Cardiac atrium fibroblast (primary cell): Measurements from ENCODE around the gene ORMDL3. TPM values are rescaled to one million over a fixed set of nuclear protein-coding genes. Genes with fewer than 3 reads are reported as not detected.

Source experiments
- total RNA-seq: library from RNA; depleted of rRNA; stranded (reverse); fragments of >200 nt; gene quantifications from 2 replicates; pipeline ENCODE4 v1.2.3, GENCODE V29; 2015

Gene ORMDL3
- total RNA-seq, result 35.7 and 42.6 TPM in 2 replicates

GRCh38 chr17:39927101-39927928 lies at the start of gene ORMDL3, which contains the start of gene LRRC3C:
Gene ORMDL3 (minus strand): TSS chr17:39927601. CDS start chr17:39924203, 3,398 bp downstream.
Gene LRRC3C (plus strand): TSS chr17:39927732. CDS start chr17:39941524, 13,792 bp downstream.

GRCh38 chr17:39962642-39963220 lies 35.3 kb upstream of the ORMDL3 start, which contains the start of gene GSDMA:
Gene GSDMA (plus strand): TSS chr17:39963004. CDS start chr17:39965688, 2,684 bp downstream.

Other genes starting within 250 kb of the ORMDL3 start
- 7.0 and 14.1 TPM in 2 replicates for gene PGAP3, start 239.5 kb downstream of the ORMDL3 start, total RNA-seq
- gene ERBB2, start 227.5 kb downstream of the ORMDL3 start, total RNA-seq, result 38.3 and 48.1 TPM in 2 replicates
- 42.8 and 51.5 TPM in 2 replicates for gene MIEN1, start 197.1 kb downstream of the ORMDL3 start, total RNA-seq
- gene GRB7, start 189.7 kb downstream of the ORMDL3 start, total RNA-seq, result 0.54 and 0.81 TPM in 2 replicates
- not detected in 2 replicates for gene IKZF3, start 63.3 kb downstream of the ORMDL3 start, total RNA-seq
- gene ZPBP2, start 59.4 kb downstream of the ORMDL3 start, total RNA-seq, result not detected in 2 replicates
- gene GSDMB, start 9.0 kb downstream of the ORMDL3 start, total RNA-seq, result 0.81 and 1.6 TPM in 2 replicates
- gene LRRC3C, start 131 bp upstream of the ORMDL3 start, total RNA-seq, result not detected in 2 replicates
- not detected in 2 replicates for gene GSDMA, start 35.4 kb upstream of the ORMDL3 start, total RNA-seq
- 93.3 and 116 TPM in 2 replicates for gene PSMD3, start 53.2 kb upstream of the ORMDL3 start, total RNA-seq
- 12.2 TPM in 1 of 2 replicates, not detected in the other for gene CSF3, start 87.8 kb upstream of the ORMDL3 start, total RNA-seq
- 41.6 and 63.9 TPM in 2 replicates for gene MED24, start 126.8 kb upstream of the ORMDL3 start, total RNA-seq
- gene THRA, start 135.4 kb upstream of the ORMDL3 start, total RNA-seq, result 20.7 and 21.1 TPM in 2 replicates
- gene NR1D1, start 173.0 kb upstream of the ORMDL3 start, total RNA-seq, result 0.81 and 3.4 TPM in 2 replicates
- 49.5 and 68.7 TPM in 2 replicates for gene MSL1, start 194.4 kb upstream of the ORMDL3 start, total RNA-seq
- gene CASC3, start 212.9 kb upstream of the ORMDL3 start, total RNA-seq, result 26.2 and 28.7 TPM in 2 replicates
- gene RAPGEFL1, start 249.9 kb upstream of the ORMDL3 start, total RNA-seq, result 2.3 and 3.2 TPM in 2 replicates